GM23338 (cell line): ENCODE data around the gene PNPLA2. TPM values are rescaled to one million over a fixed set of nuclear protein-coding genes. Genes with fewer than 3 reads are reported as not detected.

Experiments used
- ATAC-seq: fragments of 200-7000 bp; cut with Tn5 transposase; 3 replicates; pipeline ENCODE4 v1.9.1; 2020
- DNase-seq: peaks from one replicate; pipeline ENCODE4 v3.0.0-alpha.2; 2015; ENCODE audit warnings: low spot score
- H2AFZ ChIP-seq: fragments of 200-600 bp; sonication (generic); 2 replicates; pipeline ENCODE4 v1.8.0; 2016; ENCODE audit warnings: antibody characterized with exemption, mild to moderate bottlenecking, moderate library complexity
- H3F3A ChIP-seq: fragments of 200-600 bp; sonication (generic); replicated peaks from 2 replicates; pipeline ENCODE4 v1.8.0; 2017; ENCODE audit warnings: antibody characterized with exemption, mixed run types, low read depth
- H3K27ac ChIP-seq: fragments of 200-600 bp; sonication (generic); 2 replicates; pipeline ENCODE4 v1.6.1; 2016; ENCODE audit warnings: low read depth
- H3K27me3 ChIP-seq: fragments of 200-600 bp; sonication (generic); 2 replicates; pipeline ENCODE4 v1.8.0; 2016; ENCODE audit warnings: mild to moderate bottlenecking, mixed run types, moderate library complexity; ENCODE audit not compliant: insufficient read depth
- H3K36me3 ChIP-seq: fragments of 200-600 bp; sonication (generic); 2 replicates; pipeline ENCODE4 v1.8.0; 2016; ENCODE audit warnings: mild to moderate bottlenecking; ENCODE audit not compliant: insufficient read depth
- H3K4me1 ChIP-seq: fragments of 200-600 bp; sonication (generic); 2 replicates; pipeline ENCODE4 v1.8.0; 2016; ENCODE audit warnings: mild to moderate bottlenecking, moderate library complexity; ENCODE audit not compliant: insufficient read depth
- H3K4me2 ChIP-seq: fragments of 200-600 bp; sonication (generic); 2 replicates; pipeline ENCODE4 v1.7.1; 2017; ENCODE audit warnings: mixed run types
- H3K4me3 ChIP-seq: fragments of 200-600 bp; sonication (generic); 2 replicates; pipeline ENCODE4 v1.6.1; 2016; ENCODE audit warnings: mixed run types
- H3K79me2 ChIP-seq: fragments of 200-600 bp; sonication (generic); replicated peaks from 2 replicates; pipeline ENCODE4 v1.8.0; 2017; ENCODE audit warnings: mild to moderate bottlenecking; ENCODE audit not compliant: insufficient read depth
- H3K9me2 ChIP-seq: fragments of 200-600 bp; sonication (generic); 2 replicates; pipeline ENCODE4 v1.8.0; 2017; ENCODE audit not compliant: insufficient read depth
- H4K20me1 ChIP-seq: fragments of 200-600 bp; sonication (generic); replicated peaks from 2 replicates; pipeline ENCODE4 v1.8.0; 2017; ENCODE audit warnings: mild to moderate bottlenecking; ENCODE audit not compliant: insufficient read depth
- H3K27ac Mint-ChIP-seq: 2 replicates; pipeline ENCODE4 v1.8.0; 2020; ENCODE audit warnings: inconsistent platforms, mild to moderate bottlenecking, moderate library complexity, mixed read lengths
- H3K27me3 Mint-ChIP-seq: 3 replicates; pipeline ENCODE4 v1.8.0; 2022; ENCODE audit warnings: low read depth, mild to moderate bottlenecking, moderate library complexity, mixed read lengths, inconsistent platforms; ENCODE audit not compliant: insufficient read depth, poor library complexity
- H3K36me3 Mint-ChIP-seq: 3 replicates; pipeline ENCODE4 v1.8.0; 2021; ENCODE audit warnings: low read depth, mild to moderate bottlenecking, inconsistent platforms, moderate library complexity, mixed read lengths
- H3K4me1 Mint-ChIP-seq: 3 replicates; pipeline ENCODE4 v1.8.0; 2020; ENCODE audit warnings: mild to moderate bottlenecking, inconsistent platforms, mixed read lengths
- H3K4me3 Mint-ChIP-seq: 3 replicates; pipeline ENCODE4 v1.8.0; 2021; ENCODE audit warnings: moderate library complexity, mild to moderate bottlenecking, inconsistent platforms, mixed read lengths
- H3K9me3 Mint-ChIP-seq: 3 replicates; pipeline ENCODE4 v1.8.0; 2020; ENCODE audit warnings: moderate library complexity, mild to moderate bottlenecking, inconsistent platforms, mixed read lengths
- CREB1 ChIP-seq: fragments of 250-450 bp; sonication (Bioruptor Pico); IDR thresholded peaks from 2 replicates; pipeline ENCODE4 v1.5.0; 2020; ENCODE audit warnings: low read depth, mild to moderate bottlenecking, moderate library complexity
- EZH2 ChIP-seq: fragments of 200-600 bp; sonication (generic); IDR thresholded peaks from one replicate; pipeline ENCODE4 v1.8.0; 2017; ENCODE audit warnings: antibody characterized with exemption, mild to moderate bottlenecking, low read depth; ENCODE audit not compliant: unreplicated experiment
- EZH2phosphoT487 ChIP-seq: fragments of 200-600 bp; sonication (generic); IDR thresholded peaks from one replicate; pipeline ENCODE4 v1.8.1; 2018; ENCODE audit warnings: antibody characterized with exemption; ENCODE audit not compliant: unreplicated experiment
- JUNB ChIP-seq: IDR thresholded peaks from one replicate; pipeline ENCODE4 v1.6.1; 2016; ENCODE audit warnings: antibody characterized with exemption; ENCODE audit not compliant: unreplicated experiment
- NANOG ChIP-seq: IDR thresholded peaks from 2 replicates; pipeline ENCODE4 v1.6.1; 2016; ENCODE audit warnings: antibody characterized with exemption, borderline replicate concordance
- POLR2AphosphoS5 ChIP-seq: IDR thresholded peaks from 2 replicates; pipeline ENCODE4 v1.6.1; 2016; ENCODE audit warnings: antibody characterized with exemption, low read depth
- STAT1 ChIP-seq: IDR thresholded peaks from one replicate; pipeline ENCODE4 v1.6.1; 2016; ENCODE audit warnings: antibody characterized with exemption; ENCODE audit not compliant: unreplicated experiment
- ZNF114 ChIP-seq: fragments of 250-450 bp; sonication (Bioruptor Pico); IDR thresholded peaks from 2 replicates; pipeline ENCODE4 v1.5.0; 2020; ENCODE audit warnings: mild to moderate bottlenecking, moderate library complexity
- ZNF331 ChIP-seq: fragments of 250-450 bp; sonication (Bioruptor Pico); IDR thresholded peaks from 2 replicates; pipeline ENCODE4 v1.5.0; 2020; ENCODE audit warnings: low read depth, mild to moderate bottlenecking, moderate library complexity
- polyA plus RNA-seq: library from polyadenylated mRNA; unstranded; fragments of >200 nt; fragmentation: Nextera tagmentation; extraction: Ambion mirVana; gene quantifications from 2 replicates; pipeline ENCODE4 v1.2.1, GENCODE V29; 2016
- total RNA-seq: library from RNA; depleted of rRNA; stranded (reverse); fragments of >200 nt; shearing (Covaris generic); gene quantifications from 2 replicates; pipeline ENCODE4 v1.2.3, GENCODE V29; 2014
- TF ChIP-seq, protein P1 (sequence below), 2 experiments: fragments of 200-600 bp in 1 of 2; sonication (generic) in 1 of 2; conservative IDR thresholded peaks; 2 replicates each; pipeline versions ENCODE4 v1.5.1 to v1.6.1; 2016 to 2017; ENCODE audit warnings: antibody characterized with exemption in 2 of 2, low read depth in 2 of 2, mild to moderate bottlenecking in 2 of 2, moderate library complexity in 1 of 2
- TF ChIP-seq, protein P2 (sequence below): fragments of 250-450 bp; sonication (Bioruptor Pico); IDR thresholded peaks from 2 replicates; pipeline ENCODE4 v1.5.0; 2020; ENCODE audit warnings: mild to moderate bottlenecking, moderate library complexity
- TF ChIP-seq, protein P3 (sequence below): IDR thresholded peaks from 2 replicates; pipeline ENCODE4 v1.6.1; 2016; ENCODE audit warnings: antibody characterized with exemption
- TF ChIP-seq, protein P4 (sequence below): IDR thresholded peaks from one replicate; pipeline ENCODE4 v1.6.1; 2018; ENCODE audit warnings: antibody characterized with exemption; ENCODE audit not compliant: unreplicated experiment

The PNPLA2 gene
- total and polyA plus RNA-seq, 2 experiments from 2014 or later, result 31.1 to 45.6 TPM

DNA sequence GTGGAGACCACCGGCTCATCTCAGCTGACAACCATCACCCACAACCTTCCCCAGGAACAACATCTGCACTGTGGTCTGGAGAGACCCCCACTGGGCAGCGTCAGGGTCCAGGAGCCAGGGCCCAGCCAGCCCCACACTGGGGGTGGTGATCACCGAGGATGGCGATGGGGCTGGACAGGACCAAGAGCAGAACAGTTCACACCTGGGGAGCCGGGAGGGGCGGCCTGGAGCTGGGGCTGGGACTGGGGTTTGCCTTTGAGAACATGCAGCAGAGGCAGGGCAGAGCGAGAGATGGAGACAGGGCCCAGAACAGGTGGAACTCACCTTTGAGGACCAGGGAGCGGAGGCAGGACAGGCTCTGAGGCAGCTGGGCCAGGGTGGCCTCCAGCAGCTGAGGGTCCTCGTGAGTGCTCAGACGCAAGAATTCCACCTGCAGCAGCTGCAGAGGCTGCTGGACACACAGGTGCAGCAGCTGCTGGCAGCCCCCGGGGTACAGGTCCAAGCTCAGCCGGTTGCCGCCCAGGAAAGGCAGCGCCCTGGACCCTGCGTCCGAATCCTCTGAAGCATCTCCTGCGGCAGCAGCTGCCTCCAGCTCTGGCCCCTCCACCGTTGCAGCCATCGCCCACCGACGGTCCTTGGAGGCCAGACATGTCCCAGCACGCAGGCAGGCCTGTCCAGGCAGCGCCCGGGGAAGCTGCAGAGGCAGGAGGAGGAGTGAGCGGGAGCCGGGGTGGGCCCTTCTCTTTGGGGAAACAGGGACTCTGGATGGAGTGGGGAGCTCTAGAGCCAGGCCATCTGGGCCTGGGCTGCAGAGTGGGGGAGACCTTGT, 14.7 kb upstream of the PNPLA2 start:
- Histone ChIP-seq H3K4me2 (peak overlapping the region; percentile 96), H3K9me2 (no peaks in the 10 kb centered on the region), H3K27ac (no peak overlapping the region), H4K20me1 (no peaks in the 10 kb centered on the region), H3K4me1 (peaks cover 7% of the 10 kb centered on the region; the same call in 1 of the 2 replicates), H3F3A (peaks cover 22% of the 10 kb centered on the region; the same call in 1 of the 2 replicates), H2AFZ (no peak overlapping the region), H3K36me3 (no peaks in the 10 kb centered on the region), H3K4me3 (peak overlapping the region; percentile 74), H3K27me3 (no peaks in the 10 kb centered on the region), H3K79me2 (peaks cover 17% of the 10 kb centered on the region)
- no peak for DNase-seq
- Mint-ChIP-seq H3K4me3 (peak overlapping the region; percentile 76), H3K9me3 (no peaks in the 10 kb centered on the region), H3K27me3 (peaks cover 20% of the 10 kb centered on the region), H3K27ac (no peak overlapping the region; the same call in 1 of the 2 replicates), H3K4me1 (peaks cover 7% of the 10 kb centered on the region; the same call in 2 of the 3 replicates), H3K36me3 (peaks cover 2% of the 10 kb centered on the region; the same call in 1 of the 3 replicates)
- no peak for TF ChIP-seq NANOG
- TF ChIP-seq, protein P1, sequence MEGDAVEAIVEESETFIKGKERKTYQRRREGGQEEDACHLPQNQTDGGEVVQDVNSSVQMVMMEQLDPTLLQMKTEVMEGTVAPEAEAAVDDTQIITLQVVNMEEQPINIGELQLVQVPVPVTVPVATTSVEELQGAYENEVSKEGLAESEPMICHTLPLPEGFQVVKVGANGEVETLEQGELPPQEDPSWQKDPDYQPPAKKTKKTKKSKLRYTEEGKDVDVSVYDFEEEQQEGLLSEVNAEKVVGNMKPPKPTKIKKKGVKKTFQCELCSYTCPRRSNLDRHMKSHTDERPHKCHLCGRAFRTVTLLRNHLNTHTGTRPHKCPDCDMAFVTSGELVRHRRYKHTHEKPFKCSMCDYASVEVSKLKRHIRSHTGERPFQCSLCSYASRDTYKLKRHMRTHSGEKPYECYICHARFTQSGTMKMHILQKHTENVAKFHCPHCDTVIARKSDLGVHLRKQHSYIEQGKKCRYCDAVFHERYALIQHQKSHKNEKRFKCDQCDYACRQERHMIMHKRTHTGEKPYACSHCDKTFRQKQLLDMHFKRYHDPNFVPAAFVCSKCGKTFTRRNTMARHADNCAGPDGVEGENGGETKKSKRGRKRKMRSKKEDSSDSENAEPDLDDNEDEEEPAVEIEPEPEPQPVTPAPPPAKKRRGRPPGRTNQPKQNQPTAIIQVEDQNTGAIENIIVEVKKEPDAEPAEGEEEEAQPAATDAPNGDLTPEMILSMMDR (conservative IDR thresholded peaks at IDR 0.05; ENCODE audit: low read depth in 2 of 2), result no peak
- TF ChIP-seq EZH2phosphoT487, result no peak
- TF ChIP-seq POLR2AphosphoS5, result no peak
- TF ChIP-seq, protein P2, sequence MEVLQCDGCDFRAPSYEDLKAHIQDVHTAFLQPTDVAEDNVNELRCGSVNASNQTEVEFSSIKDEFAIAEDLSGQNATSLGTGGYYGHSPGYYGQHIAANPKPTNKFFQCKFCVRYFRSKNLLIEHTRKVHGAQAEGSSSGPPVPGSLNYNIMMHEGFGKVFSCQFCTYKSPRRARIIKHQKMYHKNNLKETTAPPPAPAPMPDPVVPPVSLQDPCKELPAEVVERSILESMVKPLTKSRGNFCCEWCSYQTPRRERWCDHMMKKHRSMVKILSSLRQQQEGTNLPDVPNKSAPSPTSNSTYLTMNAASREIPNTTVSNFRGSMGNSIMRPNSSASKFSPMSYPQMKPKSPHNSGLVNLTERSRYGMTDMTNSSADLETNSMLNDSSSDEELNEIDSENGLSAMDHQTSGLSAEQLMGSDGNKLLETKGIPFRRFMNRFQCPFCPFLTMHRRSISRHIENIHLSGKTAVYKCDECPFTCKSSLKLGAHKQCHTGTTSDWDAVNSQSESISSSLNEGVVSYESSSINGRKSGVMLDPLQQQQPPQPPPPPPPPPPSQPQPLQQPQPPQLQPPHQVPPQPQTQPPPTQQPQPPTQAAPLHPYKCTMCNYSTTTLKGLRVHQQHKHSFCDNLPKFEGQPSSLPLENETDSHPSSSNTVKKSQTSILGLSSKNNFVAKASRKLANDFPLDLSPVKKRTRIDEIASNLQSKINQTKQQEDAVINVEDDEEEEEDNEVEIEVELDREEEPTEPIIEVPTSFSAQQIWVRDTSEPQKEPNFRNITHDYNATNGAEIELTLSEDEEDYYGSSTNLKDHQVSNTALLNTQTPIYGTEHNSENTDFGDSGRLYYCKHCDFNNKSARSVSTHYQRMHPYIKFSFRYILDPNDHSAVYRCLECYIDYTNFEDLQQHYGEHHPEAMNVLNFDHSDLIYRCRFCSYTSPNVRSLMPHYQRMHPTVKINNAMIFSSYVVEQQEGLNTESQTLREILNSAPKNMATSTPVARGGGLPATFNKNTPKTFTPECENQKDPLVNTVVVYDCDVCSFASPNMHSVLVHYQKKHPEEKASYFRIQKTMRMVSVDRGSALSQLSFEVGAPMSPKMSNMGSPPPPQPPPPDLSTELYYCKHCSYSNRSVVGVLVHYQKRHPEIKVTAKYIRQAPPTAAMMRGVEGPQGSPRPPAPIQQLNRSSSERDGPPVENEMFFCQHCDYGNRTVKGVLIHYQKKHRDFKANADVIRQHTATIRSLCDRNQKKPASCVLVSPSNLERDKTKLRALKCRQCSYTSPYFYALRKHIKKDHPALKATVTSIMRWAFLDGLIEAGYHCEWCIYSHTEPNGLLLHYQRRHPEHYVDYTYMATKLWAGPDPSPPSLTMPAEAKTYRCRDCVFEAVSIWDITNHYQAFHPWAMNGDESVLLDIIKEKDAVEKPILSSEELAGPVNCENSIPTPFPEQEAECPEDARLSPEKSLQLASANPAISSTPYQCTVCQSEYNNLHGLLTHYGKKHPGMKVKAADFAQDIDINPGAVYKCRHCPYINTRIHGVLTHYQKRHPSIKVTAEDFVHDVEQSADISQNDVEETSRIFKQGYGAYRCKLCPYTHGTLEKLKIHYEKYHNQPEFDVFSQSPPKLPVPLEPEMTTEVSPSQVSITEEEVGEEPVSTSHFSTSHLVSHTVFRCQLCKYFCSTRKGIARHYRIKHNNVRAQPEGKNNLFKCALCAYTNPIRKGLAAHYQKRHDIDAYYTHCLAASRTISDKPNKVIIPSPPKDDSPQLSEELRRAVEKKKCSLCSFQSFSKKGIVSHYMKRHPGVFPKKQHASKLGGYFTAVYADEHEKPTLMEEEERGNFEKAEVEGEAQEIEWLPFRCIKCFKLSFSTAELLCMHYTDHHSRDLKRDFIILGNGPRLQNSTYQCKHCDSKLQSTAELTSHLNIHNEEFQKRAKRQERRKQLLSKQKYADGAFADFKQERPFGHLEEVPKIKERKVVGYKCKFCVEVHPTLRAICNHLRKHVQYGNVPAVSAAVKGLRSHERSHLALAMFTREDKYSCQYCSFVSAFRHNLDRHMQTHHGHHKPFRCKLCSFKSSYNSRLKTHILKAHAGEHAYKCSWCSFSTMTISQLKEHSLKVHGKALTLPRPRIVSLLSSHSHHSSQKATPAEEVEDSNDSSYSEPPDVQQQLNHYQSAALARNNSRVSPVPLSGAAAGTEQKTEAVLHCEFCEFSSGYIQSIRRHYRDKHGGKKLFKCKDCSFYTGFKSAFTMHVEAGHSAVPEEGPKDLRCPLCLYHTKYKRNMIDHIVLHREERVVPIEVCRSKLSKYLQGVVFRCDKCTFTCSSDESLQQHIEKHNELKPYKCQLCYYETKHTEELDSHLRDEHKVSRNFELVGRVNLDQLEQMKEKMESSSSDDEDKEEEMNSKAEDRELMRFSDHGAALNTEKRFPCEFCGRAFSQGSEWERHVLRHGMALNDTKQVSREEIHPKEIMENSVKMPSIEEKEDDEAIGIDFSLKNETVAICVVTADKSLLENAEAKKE (CRISPR knock-in tag), result no peak
- TF ChIP-seq, protein P3, sequence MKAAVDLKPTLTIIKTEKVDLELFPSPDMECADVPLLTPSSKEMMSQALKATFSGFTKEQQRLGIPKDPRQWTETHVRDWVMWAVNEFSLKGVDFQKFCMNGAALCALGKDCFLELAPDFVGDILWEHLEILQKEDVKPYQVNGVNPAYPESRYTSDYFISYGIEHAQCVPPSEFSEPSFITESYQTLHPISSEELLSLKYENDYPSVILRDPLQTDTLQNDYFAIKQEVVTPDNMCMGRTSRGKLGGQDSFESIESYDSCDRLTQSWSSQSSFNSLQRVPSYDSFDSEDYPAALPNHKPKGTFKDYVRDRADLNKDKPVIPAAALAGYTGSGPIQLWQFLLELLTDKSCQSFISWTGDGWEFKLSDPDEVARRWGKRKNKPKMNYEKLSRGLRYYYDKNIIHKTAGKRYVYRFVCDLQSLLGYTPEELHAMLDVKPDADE, result no peak
- TF ChIP-seq ZNF114 (CRISPR knock-in tag), result no peak
- no peak for TF ChIP-seq JUNB
- no peak for TF ChIP-seq ZNF331 (CRISPR knock-in tag)
- TF ChIP-seq, protein P4, sequence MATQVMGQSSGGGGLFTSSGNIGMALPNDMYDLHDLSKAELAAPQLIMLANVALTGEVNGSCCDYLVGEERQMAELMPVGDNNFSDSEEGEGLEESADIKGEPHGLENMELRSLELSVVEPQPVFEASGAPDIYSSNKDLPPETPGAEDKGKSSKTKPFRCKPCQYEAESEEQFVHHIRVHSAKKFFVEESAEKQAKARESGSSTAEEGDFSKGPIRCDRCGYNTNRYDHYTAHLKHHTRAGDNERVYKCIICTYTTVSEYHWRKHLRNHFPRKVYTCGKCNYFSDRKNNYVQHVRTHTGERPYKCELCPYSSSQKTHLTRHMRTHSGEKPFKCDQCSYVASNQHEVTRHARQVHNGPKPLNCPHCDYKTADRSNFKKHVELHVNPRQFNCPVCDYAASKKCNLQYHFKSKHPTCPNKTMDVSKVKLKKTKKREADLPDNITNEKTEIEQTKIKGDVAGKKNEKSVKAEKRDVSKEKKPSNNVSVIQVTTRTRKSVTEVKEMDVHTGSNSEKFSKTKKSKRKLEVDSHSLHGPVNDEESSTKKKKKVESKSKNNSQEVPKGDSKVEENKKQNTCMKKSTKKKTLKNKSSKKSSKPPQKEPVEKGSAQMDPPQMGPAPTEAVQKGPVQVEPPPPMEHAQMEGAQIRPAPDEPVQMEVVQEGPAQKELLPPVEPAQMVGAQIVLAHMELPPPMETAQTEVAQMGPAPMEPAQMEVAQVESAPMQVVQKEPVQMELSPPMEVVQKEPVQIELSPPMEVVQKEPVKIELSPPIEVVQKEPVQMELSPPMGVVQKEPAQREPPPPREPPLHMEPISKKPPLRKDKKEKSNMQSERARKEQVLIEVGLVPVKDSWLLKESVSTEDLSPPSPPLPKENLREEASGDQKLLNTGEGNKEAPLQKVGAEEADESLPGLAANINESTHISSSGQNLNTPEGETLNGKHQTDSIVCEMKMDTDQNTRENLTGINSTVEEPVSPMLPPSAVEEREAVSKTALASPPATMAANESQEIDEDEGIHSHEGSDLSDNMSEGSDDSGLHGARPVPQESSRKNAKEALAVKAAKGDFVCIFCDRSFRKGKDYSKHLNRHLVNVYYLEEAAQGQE, result no peak
- TF ChIP-seq CREB1, result no peak
- no peak for TF ChIP-seq EZH2
- TF ChIP-seq STAT1, result no peak
- peak; percentile 0; the same call in 1 of the 3 replicates for ATAC-seq
